Measurements from ENCODE around the gene DBN1. TPM values are rescaled to one million over a fixed set of nuclear protein-coding genes. Genes with fewer than 3 reads are reported as not detected.

DBN1 gene
- total RNA-seq, 1 donor from 2014 or later = 21.8 TPM

DNA sequence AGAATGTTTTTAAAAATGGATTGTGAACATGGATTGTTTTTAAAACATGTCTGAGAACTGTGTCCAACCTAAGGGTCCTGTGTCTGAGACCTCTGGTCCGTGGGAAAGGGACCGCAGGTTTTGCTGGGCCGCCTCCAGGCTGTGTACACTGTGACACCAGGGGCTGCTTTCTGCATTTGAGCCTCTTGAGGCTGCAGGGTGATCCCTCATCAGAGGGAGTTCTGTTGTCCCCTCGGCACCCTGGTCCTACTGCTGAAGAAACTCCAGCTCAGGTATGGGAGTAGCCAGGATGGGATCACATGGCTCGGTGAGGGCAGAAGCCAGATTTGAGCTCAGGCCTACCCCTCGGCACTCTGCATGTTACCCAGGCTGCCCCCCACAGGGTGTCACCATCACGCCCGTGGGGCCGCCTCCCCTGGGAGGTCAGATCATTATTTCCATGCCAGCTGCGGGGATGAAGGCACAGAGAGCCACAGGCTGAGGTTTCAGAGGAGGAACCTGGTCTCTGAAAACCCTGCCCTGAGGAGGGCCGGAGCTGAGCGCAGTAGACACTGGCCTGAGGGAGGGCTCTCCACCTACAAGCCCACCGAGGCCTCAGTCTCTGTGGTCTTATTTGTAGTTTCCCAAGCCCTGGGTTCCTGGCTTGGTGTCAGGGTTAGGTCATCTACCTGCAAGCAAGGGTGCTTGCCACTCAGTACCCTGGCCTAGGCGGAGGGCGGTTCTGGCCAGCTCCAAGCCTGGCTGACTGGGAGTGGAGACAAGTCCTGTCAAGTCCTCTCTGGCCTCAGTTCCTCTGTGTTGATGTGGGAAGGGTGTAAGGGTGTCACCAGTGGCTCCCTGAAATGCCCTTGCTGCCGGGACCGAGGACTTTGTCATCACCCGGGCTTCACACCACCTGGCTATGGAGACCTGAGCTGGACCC lies 24.0 kb downstream of the DBN1 start:
- intact Hi-C loops (cut with micrococcal nuclease) = loop anchor here (5.0 to 10.0 kb wide), 2 partner anchors 47 to 135 kb away; partner anchors contain the start of genes MXD3 and PFN3
- no peak overlapping the region for H3K27ac ChIP-seq (replicated peaks)
- no peak for DNase-seq
- TF ChIP-seq, protein P1, sequence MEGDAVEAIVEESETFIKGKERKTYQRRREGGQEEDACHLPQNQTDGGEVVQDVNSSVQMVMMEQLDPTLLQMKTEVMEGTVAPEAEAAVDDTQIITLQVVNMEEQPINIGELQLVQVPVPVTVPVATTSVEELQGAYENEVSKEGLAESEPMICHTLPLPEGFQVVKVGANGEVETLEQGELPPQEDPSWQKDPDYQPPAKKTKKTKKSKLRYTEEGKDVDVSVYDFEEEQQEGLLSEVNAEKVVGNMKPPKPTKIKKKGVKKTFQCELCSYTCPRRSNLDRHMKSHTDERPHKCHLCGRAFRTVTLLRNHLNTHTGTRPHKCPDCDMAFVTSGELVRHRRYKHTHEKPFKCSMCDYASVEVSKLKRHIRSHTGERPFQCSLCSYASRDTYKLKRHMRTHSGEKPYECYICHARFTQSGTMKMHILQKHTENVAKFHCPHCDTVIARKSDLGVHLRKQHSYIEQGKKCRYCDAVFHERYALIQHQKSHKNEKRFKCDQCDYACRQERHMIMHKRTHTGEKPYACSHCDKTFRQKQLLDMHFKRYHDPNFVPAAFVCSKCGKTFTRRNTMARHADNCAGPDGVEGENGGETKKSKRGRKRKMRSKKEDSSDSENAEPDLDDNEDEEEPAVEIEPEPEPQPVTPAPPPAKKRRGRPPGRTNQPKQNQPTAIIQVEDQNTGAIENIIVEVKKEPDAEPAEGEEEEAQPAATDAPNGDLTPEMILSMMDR (IDR thresholded peaks at IDR 0.05; ENCODE audit: borderline replicate concordance) = no peak
- no peaks in the 10 kb centered on the region for H3K9me3 ChIP-seq (replicated peaks)
- H3K4me3 ChIP-seq = no peak overlapping the region
- peaks cover 39% of the 10 kb centered on the region for H3K4me1 ChIP-seq
- no peaks in the 10 kb centered on the region for H3K36me3 ChIP-seq
- peaks cover 69% of the 10 kb centered on the region for H3K27me3 ChIP-seq (ENCODE audit: low read depth)

DNA sequence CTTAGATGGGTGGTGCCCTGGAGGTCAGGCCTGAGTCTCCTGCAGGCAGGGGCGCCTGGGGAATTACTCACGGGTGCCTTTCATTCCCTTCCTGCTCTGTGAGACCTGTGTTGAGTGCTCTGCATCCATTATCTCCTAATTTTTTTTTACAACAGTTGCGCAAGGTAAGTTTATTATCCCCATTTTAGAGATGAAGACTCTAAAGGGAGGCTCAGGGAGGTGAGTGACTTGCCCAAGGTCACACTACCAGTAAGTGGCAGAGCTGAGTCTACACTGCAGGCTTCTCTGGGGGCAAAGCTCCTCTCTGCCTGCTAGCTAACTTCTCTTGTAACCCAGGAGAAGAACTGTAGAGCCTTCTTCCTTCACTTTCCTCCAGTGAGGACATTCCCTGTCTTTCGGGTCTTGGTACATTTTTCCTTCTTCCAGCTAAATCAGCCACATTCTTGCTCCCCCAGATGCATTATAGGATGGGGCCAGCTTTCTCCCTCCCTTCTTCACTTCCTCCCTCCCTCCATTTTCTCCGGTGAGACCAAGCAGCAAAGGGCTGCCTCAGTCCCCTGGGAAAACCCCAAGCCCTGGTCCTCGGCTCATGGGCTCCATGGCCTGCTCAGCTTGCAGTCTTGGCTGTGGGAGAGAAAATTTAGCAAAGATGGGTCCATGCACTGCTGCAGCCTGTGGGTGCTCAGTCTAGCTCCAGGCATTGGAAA lies 25.0 kb downstream of the DBN1 start:
- no peaks in the 10 kb centered on the region for H3K36me3 ChIP-seq
- H3K27ac ChIP-seq (replicated peaks) = no peak overlapping the region
- peaks cover 31% of the 10 kb centered on the region for H3K4me1 ChIP-seq
- no peak for DNase-seq
- H3K27me3 ChIP-seq (ENCODE audit: low read depth) = peaks cover 67% of the 10 kb centered on the region
- intact Hi-C loops (cut with micrococcal nuclease) = no loop called here
- no peaks in the 10 kb centered on the region for H3K9me3 ChIP-seq (replicated peaks)
- TF ChIP-seq, protein P1 (IDR thresholded peaks at IDR 0.05; ENCODE audit: borderline replicate concordance) = no peak
- no peak overlapping the region for H3K4me3 ChIP-seq

DNA sequence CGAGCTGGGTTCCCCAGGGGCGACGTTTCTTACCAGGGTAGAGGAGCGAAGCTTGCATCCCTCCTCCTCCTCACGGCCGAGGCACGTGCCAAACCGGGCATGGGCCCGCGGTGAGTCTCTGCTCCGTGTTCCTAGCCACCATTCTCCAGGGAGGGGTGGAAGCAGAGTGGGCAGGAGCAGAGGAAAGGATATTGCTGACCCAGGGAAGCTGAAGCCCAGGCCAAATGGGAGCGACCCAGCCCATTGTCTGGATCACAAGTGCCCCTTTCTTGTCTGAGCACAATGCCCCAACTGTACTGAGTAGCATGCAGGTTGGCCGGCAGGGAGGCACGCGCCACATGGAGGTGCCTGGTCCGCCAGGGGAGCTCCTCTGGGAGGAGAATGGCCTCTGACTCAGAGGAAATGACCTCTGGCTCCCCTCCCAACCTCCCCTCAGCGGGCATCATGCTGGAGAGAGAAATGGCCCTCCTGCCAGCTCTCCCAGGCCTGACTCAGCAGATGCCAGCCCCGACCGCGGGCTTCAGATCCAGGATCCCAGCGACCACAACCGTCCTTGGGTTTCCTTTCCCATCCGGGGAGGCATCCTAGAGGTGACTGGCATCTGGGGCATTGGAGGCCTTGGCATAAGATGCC lies 25.7 kb downstream of the DBN1 start:
- H3K27ac ChIP-seq (replicated peaks) = no peak overlapping the region
- peaks cover 31% of the 10 kb centered on the region for H3K4me1 ChIP-seq
- peak overlapping the region; percentile 74 for H3K4me3 ChIP-seq
- no peaks in the 10 kb centered on the region for H3K9me3 ChIP-seq (replicated peaks)
- peaks cover 61% of the 10 kb centered on the region for H3K27me3 ChIP-seq (ENCODE audit: low read depth)
- H3K36me3 ChIP-seq = no peaks in the 10 kb centered on the region
- DNase-seq = no peak
- TF ChIP-seq, protein P1 (IDR thresholded peaks at IDR 0.05; ENCODE audit: borderline replicate concordance) = no peak
- intact Hi-C loops (cut with micrococcal nuclease) = no loop called here

DNA sequence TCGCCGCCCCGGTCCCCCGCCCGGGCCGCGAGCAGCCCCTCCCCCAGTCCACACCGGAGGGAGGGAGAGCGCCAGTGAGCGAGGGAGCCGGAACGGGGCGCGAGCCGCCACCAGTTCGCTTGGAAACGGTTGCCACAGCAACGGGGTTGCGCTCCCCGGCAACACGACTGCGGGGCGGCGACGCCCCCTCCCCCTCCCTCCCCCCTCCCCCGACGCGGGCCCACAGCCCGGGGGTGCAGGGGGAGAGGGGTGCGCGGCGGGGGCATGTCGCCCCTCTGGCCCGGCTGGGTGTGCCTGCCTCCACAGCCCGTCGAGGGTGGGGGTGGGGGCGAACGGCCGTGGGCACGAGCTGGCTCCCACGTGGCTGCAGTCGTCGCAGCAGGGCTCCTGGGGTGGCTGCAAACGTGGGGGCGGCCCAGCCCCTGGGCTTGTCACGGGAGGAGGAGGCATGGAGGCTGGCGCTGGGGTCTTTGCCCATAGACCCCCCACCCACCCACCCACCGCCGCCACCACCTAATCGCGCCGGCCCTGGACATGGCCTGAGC lies 26.3 kb downstream of the DBN1 start:
- Histone ChIP-seq H3K4me1 (peaks cover 31% of the 10 kb centered on the region), H3K27me3 (ENCODE audit: low read depth) (peaks cover 56% of the 10 kb centered on the region), H3K9me3 (replicated peaks) (no peaks in the 10 kb centered on the region), H3K4me3 (peak overlapping the region; percentile 74), H3K36me3 (peaks cover 3% of the 10 kb centered on the region), H3K27ac (replicated peaks) (no peak overlapping the region)
- no peak for DNase-seq
- intact Hi-C loops (cut with micrococcal nuclease) = no loop called here
- TF ChIP-seq, protein P1 (IDR thresholded peaks at IDR 0.05; ENCODE audit: borderline replicate concordance) = no peak
